ENCODE results near the gene OR2T29.

Gene OR2T29

GRCh38 chr1:248596615-248597014, 34.0 kb upstream of the OR2T29 start:
- TF ChIP-seq CREB1 (IDR thresholded peaks at IDR 0.05; ENCODE audit: low read depth) (no peak), TEAD4 (IDR thresholded peaks at IDR 0.05) (no peak), EGR1 (IDR thresholded peaks at IDR 0.05) (no peak), TCF12 (IDR thresholded peaks at IDR 0.05; ENCODE audit: low read depth) (no peak), REST (IDR thresholded peaks at IDR 0.05; ENCODE audit: low read depth) (no peak), RAD21 (IDR thresholded peaks at IDR 0.05; ENCODE audit: low read depth) (no peak), USF1 (IDR thresholded peaks at IDR 0.05) (no peak), CEBPB (IDR thresholded peaks at IDR 0.05) (no peak), NFIC (IDR thresholded peaks at IDR 0.05) (no peak), FOXM1 (IDR thresholded peaks at IDR 0.05; ENCODE audit: borderline replicate concordance, low read depth) (no peak), MAX (IDR thresholded peaks at IDR 0.05) (no peak), EP300 (IDR thresholded peaks at IDR 0.05; ENCODE audit: borderline replicate concordance) (no peak), YY1 (IDR thresholded peaks at IDR 0.05; ENCODE audit: low read depth) (no peak), TAF1 (IDR thresholded peaks at IDR 0.05; ENCODE audit: low read depth) (no peak)

- TF ChIP-seq TCF12 (IDR thresholded peaks at IDR 0.05; ENCODE audit: low read depth) (no peak), EGR1 (IDR thresholded peaks at IDR 0.05) (no peak), ZBTB7A (IDR thresholded peaks at IDR 0.05; ENCODE audit: low read depth) (no peak), REST (IDR thresholded peaks at IDR 0.05; ENCODE audit: low read depth) (no peak), NFIC (IDR thresholded peaks at IDR 0.05) (no peak), CREB1 (IDR thresholded peaks at IDR 0.05; ENCODE audit: low read depth) (no peak), MAX (IDR thresholded peaks at IDR 0.05) (no peak), YY1 (IDR thresholded peaks at IDR 0.05; ENCODE audit: low read depth) (no peak), CEBPB (IDR thresholded peaks at IDR 0.05) (no peak), USF1 (IDR thresholded peaks at IDR 0.05) (no peak), EP300 (IDR thresholded peaks at IDR 0.05; ENCODE audit: borderline replicate concordance) (no peak), RAD21 (IDR thresholded peaks at IDR 0.05; ENCODE audit: low read depth) (no peak), TAF1 (IDR thresholded peaks at IDR 0.05; ENCODE audit: low read depth) (no peak), TEAD4 (IDR thresholded peaks at IDR 0.05) (no peak), FOXM1 (IDR thresholded peaks at IDR 0.05; ENCODE audit: borderline replicate concordance, low read depth) (no peak)
Observed at GRCh38 chr1:248593226-248593625, 30.7 kb upstream of the OR2T29 start.

GRCh38 chr1:248592655-248593054, 30.1 kb upstream of the OR2T29 start:
- no peak for TF ChIP-seq RAD21 (IDR thresholded peaks at IDR 0.05; ENCODE audit: low read depth)
- TF ChIP-seq ZBTB7A (IDR thresholded peaks at IDR 0.05; ENCODE audit: low read depth), result no peak
- no peak for TF ChIP-seq NFIC (IDR thresholded peaks at IDR 0.05)
- no peak for TF ChIP-seq CREB1 (IDR thresholded peaks at IDR 0.05; ENCODE audit: low read depth)
- TF ChIP-seq TEAD4 (IDR thresholded peaks at IDR 0.05), result no peak
- no peak for TF ChIP-seq YY1 (IDR thresholded peaks at IDR 0.05; ENCODE audit: low read depth)
- no peak for TF ChIP-seq TCF12 (IDR thresholded peaks at IDR 0.05; ENCODE audit: low read depth)
- TF ChIP-seq USF1 (IDR thresholded peaks at IDR 0.05), result no peak
- TF ChIP-seq EGR1 (IDR thresholded peaks at IDR 0.05), result no peak
- no peak for TF ChIP-seq FOXM1 (IDR thresholded peaks at IDR 0.05; ENCODE audit: borderline replicate concordance, low read depth)
- TF ChIP-seq MAX (IDR thresholded peaks at IDR 0.05), result no peak
- no peak for TF ChIP-seq CEBPB (IDR thresholded peaks at IDR 0.05)
- no peak for TF ChIP-seq REST (IDR thresholded peaks at IDR 0.05; ENCODE audit: low read depth)
- no peak for TF ChIP-seq TAF1 (IDR thresholded peaks at IDR 0.05; ENCODE audit: low read depth)
- TF ChIP-seq EP300 (IDR thresholded peaks at IDR 0.05; ENCODE audit: borderline replicate concordance), result no peak
